T-cell (primary cell): ENCODE data around the gene ELMO1. TPM values are rescaled to one million over a fixed set of nuclear protein-coding genes. Genes with fewer than 3 reads are reported as not detected.

ENCODE experiments used
- ATAC-seq, 4 experiments: fragments of 200-7000 bp in 3 of 4; fragments of 150-1000 bp in 1 of 4; cut with Tn5 transposase; replicated peaks in 1 of 4; 1 replicate in 3 of 4; 2 replicates in 1 of 4; pipeline ENCODE4 v1.10.0; 2021; ENCODE audit warnings: moderate library complexity in 3 of 4, mild to moderate bottlenecking in 2 of 4, moderate number of reproducible peaks in 1 of 4
- CTCF ChIA-PET, 2 donors: fragments of 300-600 bp; sonication (Branson Sonifier 250); formaldehyde crosslinking; loops; one replicate each; lab custom pipeline; 2022; ENCODE audit warnings: antibody characterized with exemption in 2 of 2; lab: Charles Lee
- POLR2A ChIA-PET, 2 donors: fragments of 300-600 bp; sonication (Branson Sonifier 250); formaldehyde crosslinking; loops; one replicate each; lab custom pipeline; 2022; ENCODE audit warnings: antibody characterized with exemption in 2 of 2; lab: Charles Lee
- DNase-seq, 35 experiments: peaks; one replicate each; pipeline versions ENCODE4 v3.0.0 to v3.0.0-alpha.2; 2013 to 2023
- H3K27ac ChIP-seq: one replicate; pipeline ENCODE4 v1.5.1; 2013; ENCODE audit warnings: low read length
- H3K27me3 ChIP-seq, 2 experiments: replicated peaks in 1 of 2; 1 replicate in 1 of 2; 2 replicates in 1 of 2; pipeline versions ENCODE4 v1.6.1 to v1.7.0; 2013; ENCODE audit warnings: low read length in 1 of 2, mixed read lengths in 1 of 2; ENCODE audit not compliant: control insufficient read depth in 2 of 2, insufficient read depth in 2 of 2; ENCODE audit errors: extremely low read depth in 1 of 2
- H3K36me3 ChIP-seq, 2 donors: 1 replicate in 1 of 2; 2 replicates in 1 of 2; pipeline versions ENCODE4 v1.6.1 to v1.7.0; 2013; ENCODE audit warnings: low read length in 1 of 2; ENCODE audit not compliant: control insufficient read depth in 2 of 2, insufficient read depth in 1 of 2; ENCODE audit errors: extremely low read depth in 1 of 2
- H3K4me1 ChIP-seq, 2 experiments: 1 replicate in 1 of 2; 2 replicates in 1 of 2; pipeline versions ENCODE4 v1.6.1 to v1.7.0; 2013; ENCODE audit warnings: low read length in 2 of 2, mixed read lengths in 1 of 2; ENCODE audit not compliant: insufficient read depth in 2 of 2, control insufficient read depth in 1 of 2; ENCODE audit errors: extremely low read depth in 1 of 2
- H3K4me3 ChIP-seq, 2 donors: 1 replicate in 1 of 2; 2 replicates in 1 of 2; pipeline versions ENCODE4 v1.5.1 to v1.7.0; 2013; ENCODE audit warnings: mild to moderate bottlenecking in 2 of 2, low read length in 1 of 2, moderate library complexity in 1 of 2; ENCODE audit not compliant: control insufficient read depth in 1 of 2; ENCODE audit errors: extremely low read depth in 1 of 2
- H3K9me3 ChIP-seq: 2 replicates; pipeline ENCODE4 v1.7.0; 2013
- H3K27ac Mint-ChIP-seq, 2 donors: one replicate each; pipeline ENCODE4 v1.8.0; 2020 to 2021; ENCODE audit warnings: mild to moderate bottlenecking in 2 of 2, mixed read lengths in 2 of 2
- H3K27me3 Mint-ChIP-seq, 2 donors: one replicate each; pipeline ENCODE4 v1.8.0; 2021 to 2022; ENCODE audit warnings: mixed read lengths in 2 of 2
- H3K36me3 Mint-ChIP-seq: one replicate; pipeline ENCODE4 v1.8.0; 2021; ENCODE audit warnings: mixed read lengths
- H3K4me1 Mint-ChIP-seq, 3 donors: one replicate each; pipeline ENCODE4 v1.8.0; 2020 to 2022; ENCODE audit warnings: mixed read lengths in 3 of 3, mild to moderate bottlenecking in 1 of 3
- H3K4me3 Mint-ChIP-seq, 3 donors: one replicate each; pipeline ENCODE4 v1.8.0; 2020 to 2022; ENCODE audit warnings: mild to moderate bottlenecking in 3 of 3, mixed read lengths in 3 of 3, moderate library complexity in 3 of 3
- H3K9me3 Mint-ChIP-seq, 3 donors: one replicate each; pipeline ENCODE4 v1.8.0; 2020 to 2022; ENCODE audit warnings: mixed read lengths in 3 of 3
- WGBS: methylation state at CpG from one replicate; pipeline ENCODE4 v1.1.5; 2013; ENCODE audit warnings: missing lambda C conversion rate; ENCODE audit not compliant: insufficient coverage; 5-methylcytosine and 5-hydroxymethylcytosine counted together
- total RNA-seq, 35 experiments: library from RNA in 6 of 35; stranded (reverse) in 6 of 35; fragments of 120-200 nt in 1 of 35; gene quantifications; one replicate each; pipeline versions ENCODE4 v1.2.1 to v1.2.4 and lab custom pipeline; 2013 to 2026

Gene ELMO1
- total RNA-seq, 5 donors from 2014 or later (not counting 1 experiment from before 2014, with no cell fraction given): 101 to 149 (median 113) TPM

DNA sequence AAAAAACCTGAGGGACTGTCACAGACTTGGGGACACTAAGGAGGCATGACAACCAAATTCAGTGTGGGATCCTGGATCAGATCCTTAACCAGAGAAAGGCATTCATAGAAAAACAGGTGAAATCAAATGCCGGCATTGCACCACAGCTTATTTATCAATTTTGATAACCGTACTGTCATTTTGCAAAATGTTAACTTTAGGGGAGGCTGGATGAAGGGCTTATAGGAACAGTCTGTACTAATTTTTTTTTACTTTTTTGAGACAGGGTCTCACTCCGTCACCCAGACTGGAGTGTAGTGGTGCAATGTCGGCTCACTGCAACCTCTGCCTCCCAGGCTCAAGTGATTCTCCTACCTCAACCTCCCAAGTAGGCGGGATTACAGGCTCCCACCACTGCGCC lies 217.1 kb downstream of the ELMO1 start:
- WGBS: 100% methylated on average over 2 of the region's 6 CpGs
- POLR2A ChIA-PET: no interaction called here
- peaks cover 21% of the 10 kb centered on the region for H3K36me3 Mint-ChIP-seq
- H3K27ac Mint-ChIP-seq: no peak overlapping the region
- H3K27ac ChIP-seq: no peak overlapping the region
- H3K36me3 ChIP-seq: peaks cover 0 to 12% of the 10 kb centered on the region in 2 donors
- peaks cover 7 to 24% (median 20%) of the 10 kb centered on the region in 3 donors for H3K4me1 Mint-ChIP-seq
- peaks cover 0 to 3% of the 10 kb centered on the region in 2 experiments for H3K4me1 ChIP-seq
- no peak overlapping the region for H3K4me3 ChIP-seq
- H3K4me3 Mint-ChIP-seq: no peak overlapping the region
- DNase-seq (no peak), ATAC-seq (no peak)
- H3K9me3 ChIP-seq: no peaks in the 10 kb centered on the region
- H3K27me3 Mint-ChIP-seq: no peaks in the 10 kb centered on the region
- no peaks in the 10 kb centered on the region for H3K9me3 Mint-ChIP-seq
- H3K27me3 ChIP-seq: no peaks in the 10 kb centered on the region
- CTCF ChIA-PET: no interaction called here

DNA sequence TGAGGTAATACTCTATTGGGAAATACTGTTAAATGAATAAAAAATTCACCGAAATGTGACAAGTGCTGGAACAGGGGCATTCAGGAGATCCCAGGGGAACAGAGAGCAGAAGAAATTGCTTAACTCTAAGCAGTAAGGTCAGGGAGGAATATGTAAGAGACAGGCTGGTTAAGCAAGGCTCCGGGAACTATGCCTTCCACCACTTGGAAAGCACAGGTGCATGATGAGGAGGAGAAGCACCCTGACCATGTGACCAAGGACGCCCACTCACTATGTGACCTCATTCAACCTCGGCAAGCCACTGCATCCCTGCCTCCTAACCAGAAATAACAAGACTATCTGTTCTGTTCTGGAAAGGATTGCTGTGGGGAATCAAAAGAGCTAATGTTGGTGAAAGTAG lies 218.4 kb downstream of the ELMO1 start:
- Mint-ChIP-seq H3K9me3 (no peaks in the 10 kb centered on the region), H3K36me3 (peaks cover 33% of the 10 kb centered on the region), H3K4me3 (no peak overlapping the region), H3K4me1 (peaks cover 14 to 24% (median 20%) of the 10 kb centered on the region in 3 donors), H3K27me3 (no peaks in the 10 kb centered on the region), H3K27ac (no peak overlapping the region)
- H3K4me3 ChIP-seq: no peak overlapping the region
- H3K36me3 ChIP-seq: peaks cover 0 to 17% of the 10 kb centered on the region in 2 donors
- POLR2A ChIA-PET: interaction anchor here in 1 of 2 donors (0.6 kb wide), 1 partner anchor 8 kb away, joined by 4 read pairs; no protein-coding TSS in a partner anchor
- 100% methylated on average over 1 of the region's 4 CpGs for WGBS
- no peak overlapping the region for H3K27ac ChIP-seq
- peaks cover 0 to 3% of the 10 kb centered on the region in 2 experiments for H3K4me1 ChIP-seq
- H3K9me3 ChIP-seq: no peaks in the 10 kb centered on the region
- no peak for DNase-seq
- ATAC-seq: no peak
- CTCF ChIA-PET: no interaction called here
- no peaks in the 10 kb centered on the region for H3K27me3 ChIP-seq

DNA sequence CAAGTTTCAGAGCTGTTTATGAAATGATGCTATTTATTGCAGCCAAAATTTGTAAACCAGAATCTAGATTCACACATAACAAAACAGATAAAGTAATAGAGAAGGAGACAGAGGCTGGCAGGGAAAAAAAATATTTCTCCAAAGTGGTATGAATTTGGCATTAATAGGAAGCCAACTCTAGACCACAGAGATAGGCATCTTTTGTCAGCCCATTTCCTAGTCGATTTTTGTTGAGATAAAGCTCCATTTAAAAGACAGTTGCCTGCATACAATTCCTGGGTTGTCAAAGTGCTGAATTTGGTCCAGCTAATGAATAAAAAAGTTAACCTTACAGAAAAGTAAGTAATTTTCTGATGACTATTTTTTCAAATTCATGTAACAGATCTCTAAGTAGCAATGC lies 219.3 kb downstream of the ELMO1 start:
- CTCF ChIA-PET: interaction anchor here (0.5 to 1.1 kb wide), 3 partner anchors 267 to 1057 kb away, joined by 3 to 4 read pairs (median 4); no protein-coding TSS in a partner anchor
- ATAC-seq (no peak), DNase-seq (no peak)
- Histone ChIP-seq H3K9me3 (no peaks in the 10 kb centered on the region), H3K4me3 (no peak overlapping the region), H3K27ac (no peak overlapping the region), H3K36me3 (peaks cover 0 to 24% of the 10 kb centered on the region in 2 donors), H3K27me3 (no peaks in the 10 kb centered on the region), H3K4me1 (peaks cover 0 to 3% of the 10 kb centered on the region in 2 experiments)
- no CpG with 5 or more reads among the region's 1 CpG for WGBS
- no peak overlapping the region for H3K4me3 Mint-ChIP-seq
- no peaks in the 10 kb centered on the region for H3K27me3 Mint-ChIP-seq
- H3K36me3 Mint-ChIP-seq: peaks cover 41% of the 10 kb centered on the region
- POLR2A ChIA-PET: interaction anchor here in 1 of 2 donors (0.6 kb wide), 1 partner anchor 246 kb away, joined by 3 read pairs; no protein-coding TSS in a partner anchor
- H3K27ac Mint-ChIP-seq: no peak overlapping the region
- no peaks in the 10 kb centered on the region for H3K9me3 Mint-ChIP-seq
- H3K4me1 Mint-ChIP-seq: peaks cover 14 to 24% (median 20%) of the 10 kb centered on the region in 3 donors

DNA sequence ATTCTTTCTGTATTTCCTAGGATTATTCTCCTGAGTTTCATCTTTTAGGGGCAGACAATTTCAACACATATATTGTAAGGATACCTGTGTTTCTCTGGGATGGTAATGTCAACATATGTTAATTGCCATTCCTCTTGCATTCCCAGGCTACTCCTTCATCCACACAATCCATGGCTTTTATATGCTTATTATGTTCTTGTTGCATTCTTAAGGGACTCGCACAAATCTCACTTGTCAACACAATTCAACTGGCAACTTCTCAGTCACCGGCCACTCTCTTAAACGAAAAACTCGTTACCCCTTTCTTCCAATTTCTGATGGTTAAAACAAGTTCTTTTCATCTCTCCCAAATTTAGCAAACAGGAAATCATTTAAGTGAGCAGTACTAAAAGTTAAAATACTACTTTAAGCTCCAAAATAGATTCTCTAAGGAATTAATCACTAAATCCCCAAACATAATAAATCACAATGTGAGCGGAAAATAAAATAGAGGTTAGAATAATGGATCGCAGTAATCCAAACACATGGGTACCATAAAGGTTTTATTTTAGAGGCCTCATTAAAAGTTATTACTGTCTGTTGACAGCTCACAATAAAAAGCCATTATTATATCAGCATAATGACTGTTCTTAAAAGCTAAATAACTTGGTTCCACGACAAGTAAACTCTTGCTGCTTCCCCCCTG lies 223.2 kb downstream of the ELMO1 start:
- H3K27ac ChIP-seq: no peak overlapping the region
- Mint-ChIP-seq H3K27me3 (no peaks in the 10 kb centered on the region), H3K27ac (no peak overlapping the region), H3K36me3 (peaks cover 57% of the 10 kb centered on the region), H3K4me3 (no peak overlapping the region), H3K4me1 (peaks cover 8 to 14% (median 13%) of the 10 kb centered on the region in 3 donors), H3K9me3 (no peaks in the 10 kb centered on the region)
- H3K4me3 ChIP-seq: no peak overlapping the region
- no peaks in the 10 kb centered on the region for H3K4me1 ChIP-seq
- peaks cover 3 to 34% of the 10 kb centered on the region in 2 donors for H3K36me3 ChIP-seq
- DNase-seq: no peak
- ChIA-PET POLR2A (no interaction called here), CTCF (interaction anchor here in 1 of 2 donors (0.5 to 0.8 kb wide), 2 partner anchors 128 to 569 kb away, joined by 3 read pairs; no protein-coding TSS in a partner anchor)
- no peaks in the 10 kb centered on the region for H3K9me3 ChIP-seq
- H3K27me3 ChIP-seq: no peaks in the 10 kb centered on the region
- ATAC-seq: no peak
- WGBS: 95% methylated on average over 4 of the region's 7 CpGs

DNA sequence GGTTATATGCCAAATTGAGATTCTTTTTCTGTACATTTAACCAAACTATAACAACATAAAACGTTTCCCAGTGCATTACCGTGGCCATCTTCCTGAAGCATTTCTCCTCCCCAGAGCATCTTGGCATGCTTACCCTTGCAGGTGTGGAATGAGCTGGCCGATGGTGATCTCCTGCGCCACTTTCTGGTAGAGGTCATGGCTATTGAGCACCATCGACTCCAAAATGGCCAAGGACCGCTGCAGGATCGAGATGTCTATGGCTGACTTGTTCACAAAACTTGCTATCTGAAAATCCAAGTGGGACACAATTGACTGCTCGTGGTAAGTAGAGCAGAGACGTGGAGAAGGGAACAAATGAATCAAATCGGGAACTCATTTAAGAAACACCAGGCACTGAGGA lies 223.9 kb downstream of the ELMO1 start:
- peaks cover 3 to 8% (median 7%) of the 10 kb centered on the region in 3 donors for H3K4me1 Mint-ChIP-seq
- H3K27me3 Mint-ChIP-seq: no peaks in the 10 kb centered on the region
- no peak overlapping the region for H3K27ac Mint-ChIP-seq
- DNase-seq: no peak
- Histone ChIP-seq H3K9me3 (no peaks in the 10 kb centered on the region), H3K4me3 (no peak overlapping the region), H3K27me3 (no peaks in the 10 kb centered on the region), H3K4me1 (no peaks in the 10 kb centered on the region), H3K36me3 (peaks cover 3 to 34% of the 10 kb centered on the region in 2 donors), H3K27ac (no peak overlapping the region)
- POLR2A ChIA-PET: interaction anchor here in 1 of 2 donors (0.6 kb wide), 1 partner anchor 16 kb away, joined by 3 read pairs; no protein-coding TSS in a partner anchor
- 98% methylated on average over 8 of the region's 10 CpGs for whole genome bisulfite sequencing
- no peaks in the 10 kb centered on the region for H3K9me3 Mint-ChIP-seq
- peaks cover 58% of the 10 kb centered on the region for H3K36me3 Mint-ChIP-seq
- CTCF ChIA-PET: interaction anchor here in 1 of 2 donors (0.8 to 0.9 kb wide), 2 partner anchors 8 to 129 kb away, joined by 3 read pairs; no protein-coding TSS in a partner anchor
- no peak for ATAC-seq
- H3K4me3 Mint-ChIP-seq: no peak overlapping the region

DNA sequence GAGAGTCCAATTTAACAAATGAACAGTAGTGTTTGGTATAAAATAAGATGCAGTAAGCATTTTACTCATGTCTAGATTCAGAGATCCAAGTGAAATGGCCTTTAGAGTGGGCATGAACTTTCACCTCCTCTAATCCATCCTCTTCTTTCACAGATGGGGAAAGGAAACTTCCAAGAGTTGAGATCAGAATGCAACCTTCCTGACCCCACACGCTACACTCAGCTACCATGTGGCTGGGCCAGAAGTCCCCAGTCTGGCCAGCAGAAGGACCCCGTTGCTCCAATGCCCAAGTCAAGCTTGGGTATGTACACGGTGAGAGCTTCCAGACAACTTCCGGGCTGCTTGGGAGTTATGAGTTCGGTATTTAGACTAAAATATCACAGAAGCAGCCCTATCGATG lies 228.0 kb downstream of the ELMO1 start:
- H3K36me3 Mint-ChIP-seq: peaks cover 55% of the 10 kb centered on the region
- H3K27ac Mint-ChIP-seq: no peak overlapping the region
- WGBS: 97% methylated on average over 3 of the region's 6 CpGs
- Histone ChIP-seq H3K4me1 (no peaks in the 10 kb centered on the region), H3K9me3 (no peaks in the 10 kb centered on the region), H3K27me3 (no peaks in the 10 kb centered on the region), H3K27ac (no peak overlapping the region), H3K4me3 (no peak overlapping the region), H3K36me3 (peaks cover 3 to 46% of the 10 kb centered on the region in 2 donors)
- DNase-seq (no peak), ATAC-seq (no peak)
- no peaks in the 10 kb centered on the region for H3K27me3 Mint-ChIP-seq
- no peak overlapping the region for H3K4me3 Mint-ChIP-seq
- ChIA-PET CTCF (interaction anchor here in 1 of 2 donors (0.6 kb wide), 1 partner anchor 267 kb away, joined by 3 read pairs; no protein-coding TSS in a partner anchor), POLR2A (no interaction called here)
- H3K9me3 Mint-ChIP-seq: no peaks in the 10 kb centered on the region
- H3K4me1 Mint-ChIP-seq: peaks cover 6 to 11% (median 10%) of the 10 kb centered on the region in 3 donors
